ENCODE data around the gene PMP22.

The PMP22 gene

DNA sequence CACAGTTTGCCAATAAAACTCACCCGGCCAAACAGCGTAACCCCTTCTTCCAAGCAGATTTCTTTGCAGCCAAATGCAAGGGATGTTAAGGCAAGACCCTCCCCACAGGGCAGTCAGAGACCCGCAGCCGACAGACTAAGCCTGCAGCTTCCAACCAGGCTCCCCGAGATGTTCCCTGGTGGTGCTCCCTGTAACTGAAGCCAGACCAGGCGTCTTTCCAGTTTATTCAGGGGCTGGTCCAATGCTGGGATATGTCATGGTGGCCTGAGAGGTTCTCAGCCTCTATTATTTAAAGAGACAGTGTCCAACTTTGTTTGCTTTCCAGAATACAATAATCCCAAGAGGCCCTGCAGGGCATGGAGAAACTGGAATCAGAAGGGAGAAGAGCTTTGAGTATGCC lies at the start of gene PMP22:
TSS of gene PMP22 (minus strand) at position 196 of the 400 bp plus-strand sequence. CDS start 4,599 bp downstream, outside the sequence.
- FAIRE-seq, result no peak

DNA sequence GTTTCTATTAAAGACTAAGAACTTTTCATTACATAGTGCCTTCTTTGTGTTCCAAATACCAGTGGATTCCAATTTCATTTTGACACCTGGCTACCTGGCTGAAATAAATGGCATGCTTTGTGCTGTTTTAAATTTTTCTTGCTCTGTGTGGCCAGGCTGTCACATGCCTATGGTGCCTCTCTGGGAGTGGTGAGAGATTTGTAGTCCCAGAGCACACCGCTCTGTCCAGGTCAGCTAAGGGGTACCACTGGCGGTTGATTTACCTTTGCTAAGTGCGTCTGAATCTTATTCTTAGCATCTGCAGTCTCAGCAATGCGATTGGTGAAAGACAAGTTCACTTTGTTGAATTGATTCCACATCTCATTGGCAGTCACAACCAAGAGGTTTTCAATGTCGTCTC lies 46.9 kb upstream of the PMP22 start:
- no peak for FAIRE-seq

DNA sequence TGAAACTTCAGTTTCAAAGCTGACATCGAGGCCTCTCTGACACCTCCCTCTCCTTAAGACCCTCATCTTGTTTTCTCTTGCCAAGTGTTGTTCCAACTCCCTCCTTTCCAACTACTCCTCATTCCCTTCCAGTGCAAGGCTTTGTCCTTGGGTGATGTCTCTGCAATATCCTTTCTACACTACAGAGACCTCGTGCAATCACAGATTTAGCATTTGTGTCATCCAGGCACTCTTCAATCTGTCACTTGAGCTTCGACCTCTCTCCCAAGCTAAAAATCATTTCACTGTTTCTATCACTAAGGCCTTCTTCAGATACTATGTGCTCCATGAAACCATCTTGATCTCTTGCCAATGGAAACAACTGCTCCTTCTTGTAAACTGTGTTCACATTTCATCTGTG lies 44.7 kb upstream of the PMP22 start:
- FAIRE-seq, result no peak

DNA sequence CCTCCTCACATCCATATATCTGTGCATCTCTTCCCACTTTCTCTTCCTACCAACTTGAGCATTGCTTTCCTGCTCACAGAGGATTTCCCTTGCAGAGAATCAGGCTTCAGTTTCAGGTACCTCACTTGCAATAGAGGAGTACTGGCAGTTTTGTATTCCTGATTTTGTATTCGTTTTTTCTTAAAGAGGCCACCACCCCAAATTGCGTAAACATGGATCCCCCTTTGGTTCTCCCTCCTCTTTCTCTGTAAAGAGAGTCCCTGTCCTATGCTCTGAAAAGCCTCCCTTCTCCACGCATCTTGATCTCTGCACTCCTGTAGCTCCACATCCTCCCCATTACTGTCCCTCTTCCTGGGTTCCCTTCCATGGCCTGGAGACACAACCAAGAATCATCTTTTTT lies 44.1 kb upstream of the PMP22 start:
- FAIRE-seq, result no peak

DNA sequence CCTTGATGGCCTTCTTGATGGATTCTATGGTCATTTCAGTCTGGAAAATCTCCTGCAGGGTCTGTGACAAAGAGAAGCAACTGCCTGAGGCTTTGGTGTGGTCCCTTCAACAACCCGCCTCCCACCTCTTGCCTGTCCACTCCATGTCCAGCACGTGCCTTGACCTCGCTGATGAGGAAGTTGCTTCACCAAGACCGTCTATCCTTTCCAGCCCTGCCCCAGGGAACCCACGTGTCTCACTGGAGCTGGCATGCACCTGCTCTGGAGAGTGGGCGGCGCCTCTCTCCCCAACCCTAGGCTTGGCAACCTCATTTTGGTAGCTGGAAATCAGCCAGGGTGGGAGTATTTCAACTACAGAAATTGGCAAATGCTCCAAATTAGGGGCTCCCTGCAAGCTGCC lies 43.6 kb upstream of the PMP22 start:
- no peak for FAIRE-seq

DNA sequence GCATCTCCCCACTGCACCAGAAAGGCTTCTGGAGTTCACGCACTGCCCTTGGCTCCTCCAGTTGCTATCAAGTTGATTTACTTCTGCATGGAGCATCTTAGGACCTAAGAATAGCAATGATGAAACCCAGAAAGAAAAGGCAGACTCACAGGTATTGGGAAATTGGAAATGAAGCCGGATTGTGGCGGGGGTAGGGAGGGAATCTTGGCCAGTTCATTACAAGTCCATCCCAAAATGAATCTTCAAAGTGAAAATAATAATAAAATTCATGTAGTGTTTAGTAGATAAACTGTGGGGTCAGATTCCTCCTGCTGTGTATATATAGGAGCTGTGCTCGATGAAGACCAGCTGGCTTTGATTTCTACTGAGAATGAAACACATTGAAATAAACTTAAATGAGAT lies 42.6 kb upstream of the PMP22 start:
- no peak for FAIRE-seq

DNA sequence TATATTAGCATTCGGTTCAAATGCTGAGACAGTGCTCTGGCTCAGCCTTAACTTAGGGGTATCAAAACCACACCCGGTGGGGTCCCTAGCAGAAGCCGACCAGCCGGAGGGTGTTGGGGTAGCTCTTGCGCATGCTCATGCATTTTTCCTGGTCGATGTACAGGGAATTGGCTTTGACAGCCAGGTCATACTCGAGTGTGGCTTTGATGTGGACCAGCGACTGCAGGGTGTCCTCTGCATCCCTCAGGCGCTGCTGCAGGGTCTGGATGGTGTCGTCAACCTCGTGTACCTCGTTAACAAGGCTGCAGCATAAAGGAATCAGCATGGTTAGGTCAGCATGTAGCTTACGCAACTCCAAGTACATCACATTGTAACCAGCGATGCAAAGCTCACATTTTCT lies 38.7 kb upstream of the PMP22 start:
- FAIRE-seq, result no peak

DNA sequence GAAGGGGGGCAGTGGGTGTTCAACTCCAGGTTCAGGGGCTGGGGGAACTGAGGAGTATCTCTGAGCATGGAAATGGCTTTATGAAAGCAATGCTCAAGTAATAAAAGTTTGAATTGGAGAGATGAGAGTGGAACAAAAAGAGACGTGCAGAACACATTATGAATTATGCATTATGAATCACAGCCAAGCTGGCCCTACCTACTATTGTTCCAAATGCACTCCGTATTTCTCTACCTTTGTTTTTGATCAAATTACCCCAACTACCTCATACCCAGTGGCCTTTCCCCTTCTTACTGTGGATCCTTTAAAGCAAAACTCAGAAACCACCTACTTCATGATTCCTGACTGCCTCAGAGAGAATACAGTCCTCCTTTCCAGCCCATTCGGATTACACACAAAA lies 38.1 kb upstream of the PMP22 start:
- no peak for FAIRE-seq

DNA sequence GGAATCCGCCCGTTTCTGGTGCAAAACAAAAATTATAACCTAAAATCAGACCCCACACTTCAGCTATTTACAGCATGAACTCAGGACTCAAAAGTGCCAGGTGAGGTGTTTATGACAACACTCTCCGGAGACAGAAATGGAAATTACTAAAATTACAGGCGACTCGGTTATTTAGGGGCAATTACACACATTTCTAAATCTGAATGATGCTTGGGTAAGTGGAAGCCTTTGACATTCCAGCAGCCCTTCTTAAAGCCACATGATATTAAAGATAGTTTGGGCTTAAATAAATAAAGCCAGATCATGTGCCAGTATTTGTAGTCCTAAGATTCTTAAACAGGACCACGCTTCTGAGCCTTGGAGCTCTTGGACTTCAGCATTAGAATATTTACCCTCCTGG lies 36.7 kb upstream of the PMP22 start:
- no peak for FAIRE-seq

DNA sequence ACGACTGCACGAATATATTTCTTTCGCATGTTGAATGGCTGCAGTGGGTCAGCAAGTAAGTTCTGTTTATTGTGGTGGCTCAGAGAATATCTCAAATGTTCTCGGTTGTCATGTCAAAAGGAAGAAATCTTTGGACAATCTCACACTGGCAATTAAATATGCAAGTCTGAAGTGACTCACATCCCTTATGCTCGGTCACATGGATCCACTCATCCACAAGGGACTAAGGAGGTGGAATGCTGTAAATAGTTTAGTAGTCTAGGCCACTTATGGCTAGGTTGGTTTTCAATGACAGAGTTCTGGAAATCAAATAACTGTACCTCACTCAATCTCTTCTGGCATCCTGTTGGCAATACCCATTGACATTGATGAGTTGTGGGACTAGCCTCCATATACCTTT lies 33.0 kb upstream of the PMP22 start:
- FAIRE-seq, result no peak

DNA sequence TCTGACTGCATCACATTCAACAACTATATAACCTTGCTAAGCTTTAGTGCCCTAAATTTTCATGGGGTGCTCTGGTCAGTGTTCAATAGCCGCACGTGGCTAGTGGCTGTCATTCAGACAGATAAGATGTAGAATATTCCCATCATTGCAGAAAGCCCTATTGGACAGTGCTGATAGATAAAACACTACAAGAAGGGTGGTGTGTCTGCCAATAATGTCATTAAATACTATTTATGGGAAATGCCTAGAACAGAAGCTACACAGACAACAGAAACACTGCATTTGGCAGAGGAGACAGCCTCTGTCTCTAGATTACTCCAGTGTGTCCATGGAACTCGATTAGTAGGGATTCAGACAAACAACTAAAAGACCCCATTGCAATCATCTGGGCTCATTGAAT lies 28.4 kb upstream of the PMP22 start:
- FAIRE-seq, result no peak

DNA sequence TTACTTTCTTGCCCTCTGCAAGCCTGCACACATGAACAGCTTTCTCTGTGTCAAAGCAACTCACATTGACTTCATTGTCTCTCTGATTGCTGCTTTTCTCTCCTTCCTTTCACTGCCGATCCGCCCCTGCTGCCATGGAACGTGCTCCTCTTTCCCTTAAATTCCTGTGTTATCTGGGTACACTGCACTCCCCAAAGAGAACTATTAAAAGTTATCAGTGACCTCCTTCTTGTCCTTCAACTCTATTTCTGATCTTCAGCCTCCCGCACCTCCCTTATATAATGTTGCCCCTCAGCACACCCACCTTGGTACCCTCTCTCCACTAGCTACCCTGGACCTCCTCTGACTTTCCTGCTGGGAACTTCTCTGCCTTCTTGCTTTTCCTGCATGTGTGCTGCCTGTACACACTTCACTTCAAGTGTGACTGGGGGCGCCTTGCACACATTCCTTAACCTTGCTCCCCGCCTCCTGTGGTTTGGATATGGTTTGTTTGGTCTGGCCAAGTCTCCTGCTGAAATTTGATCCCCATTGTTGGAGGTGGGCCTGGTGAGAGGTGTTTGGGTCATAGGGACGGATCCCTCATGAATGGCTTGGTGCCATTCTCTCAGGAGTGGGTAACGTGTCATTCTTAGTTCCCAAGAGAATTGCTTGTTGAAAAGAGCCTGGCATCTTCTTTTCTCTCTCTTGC lies 26.7 kb upstream of the PMP22 start:
- no peak for FAIRE-seq

DNA sequence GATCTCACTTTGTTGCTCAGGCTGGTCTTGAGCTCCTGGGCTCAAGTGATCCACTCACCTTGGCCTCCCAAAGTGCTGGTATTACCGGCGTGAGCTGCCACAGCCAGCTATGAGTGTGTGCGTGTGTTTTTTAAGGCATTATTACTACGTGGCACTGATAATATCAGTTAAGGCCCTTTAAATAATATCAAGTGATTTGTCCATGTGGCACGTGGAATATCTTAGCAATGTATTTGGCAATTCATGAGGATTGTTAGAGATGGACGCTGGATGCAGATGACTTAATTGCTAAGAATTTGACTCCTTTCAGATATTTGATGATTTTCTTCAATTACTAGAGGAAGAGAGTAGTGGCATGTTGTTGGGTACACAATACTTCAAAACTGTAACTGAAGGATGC lies 25.5 kb upstream of the PMP22 start:
- FAIRE-seq, result no peak

DNA sequence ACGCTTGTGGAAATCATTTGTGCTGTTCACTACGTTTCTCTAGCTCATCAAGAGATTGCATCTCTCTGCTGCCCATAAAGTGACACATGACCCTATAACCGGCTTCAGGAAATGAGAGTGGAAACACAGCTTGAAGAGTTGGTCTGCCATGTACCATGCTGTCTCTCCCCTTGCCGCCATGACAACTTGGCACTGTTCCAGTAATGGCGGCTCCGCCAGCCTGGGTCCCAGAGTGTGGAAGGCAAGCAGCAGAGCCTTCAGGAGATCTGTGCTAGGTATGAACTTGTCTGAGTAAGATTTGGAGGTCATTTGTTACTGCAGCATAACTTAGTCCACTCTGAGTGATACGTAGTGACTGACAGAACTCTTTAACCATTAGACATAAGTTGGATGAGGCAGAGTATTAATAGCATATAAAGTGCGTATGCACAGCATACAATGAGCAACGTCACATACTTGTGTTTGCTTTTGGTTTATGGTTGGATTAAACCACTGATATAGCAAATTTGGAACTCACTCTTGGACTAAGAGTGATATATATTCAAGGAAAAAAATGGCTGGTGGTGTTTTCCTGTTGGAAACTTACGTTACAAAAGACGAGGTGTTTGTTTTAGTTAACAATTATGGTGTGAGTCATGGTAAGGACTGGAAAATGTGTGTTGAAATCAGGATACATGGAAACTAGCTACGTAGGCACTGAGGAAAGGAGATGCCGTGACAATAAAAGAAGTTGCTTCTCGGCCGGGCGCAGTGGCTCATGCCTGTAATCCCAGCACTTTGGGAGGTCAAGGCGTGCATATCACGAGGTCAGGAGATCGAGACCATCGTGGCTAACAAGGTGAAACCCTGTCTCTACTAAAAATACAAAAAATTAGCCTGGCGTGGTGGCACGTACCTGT lies 24.4 kb upstream of the PMP22 start:
- no peak for FAIRE-seq

DNA sequence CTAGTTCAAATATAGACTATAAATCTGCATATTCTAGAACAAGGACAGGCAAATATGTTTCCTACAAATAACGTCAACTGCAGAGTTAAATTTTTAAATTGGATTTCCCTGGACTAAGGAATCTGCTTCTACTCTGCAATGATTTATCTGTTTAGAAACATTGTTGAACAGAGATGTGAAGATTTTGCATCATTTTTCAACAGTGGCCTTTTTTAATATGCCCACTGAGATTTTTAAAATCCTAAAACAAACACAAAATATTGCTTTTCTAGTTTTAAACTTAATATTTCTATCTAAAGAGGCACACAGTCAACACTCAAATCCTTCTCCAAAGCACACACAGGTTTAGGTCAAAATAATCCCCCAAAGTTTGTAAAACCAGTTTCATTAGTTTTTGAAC lies 23.7 kb upstream of the PMP22 start:
- no peak for FAIRE-seq

DNA sequence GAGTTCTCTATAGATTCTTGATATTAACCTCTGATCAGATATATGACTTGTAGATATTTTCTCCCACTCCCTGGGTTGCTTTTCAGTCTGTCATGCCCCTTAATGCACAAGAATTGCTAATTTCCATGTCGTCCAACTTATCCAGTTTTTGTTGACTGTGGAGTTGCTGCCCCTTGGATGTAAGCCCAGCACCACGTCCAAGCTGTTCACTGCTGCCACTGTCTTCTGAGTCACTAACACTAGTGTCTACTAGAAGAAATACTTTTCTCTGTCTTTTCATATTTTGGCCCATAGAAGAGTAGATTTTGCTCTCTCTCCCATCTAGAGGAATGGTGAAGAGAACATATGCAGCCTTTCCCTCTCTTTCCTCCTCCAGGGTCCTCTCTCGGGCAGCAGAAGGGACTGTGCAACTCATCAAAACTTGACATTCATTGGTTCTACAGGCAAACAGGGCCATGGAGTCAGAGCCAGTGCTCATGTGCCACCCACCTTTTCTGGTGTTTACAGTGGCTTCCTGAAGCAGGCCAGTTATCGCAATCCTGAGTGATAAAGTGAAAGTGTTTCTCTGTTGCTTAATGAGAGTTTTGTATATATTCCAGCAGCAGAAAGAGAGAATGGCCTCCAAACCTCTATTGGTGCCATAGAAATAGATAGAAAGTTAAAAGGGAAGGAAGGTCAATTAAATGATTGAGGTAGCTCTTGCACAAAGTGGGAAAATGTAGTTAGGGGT lies 22.6 kb upstream of the PMP22 start:
- FAIRE-seq, result no peak

DNA sequence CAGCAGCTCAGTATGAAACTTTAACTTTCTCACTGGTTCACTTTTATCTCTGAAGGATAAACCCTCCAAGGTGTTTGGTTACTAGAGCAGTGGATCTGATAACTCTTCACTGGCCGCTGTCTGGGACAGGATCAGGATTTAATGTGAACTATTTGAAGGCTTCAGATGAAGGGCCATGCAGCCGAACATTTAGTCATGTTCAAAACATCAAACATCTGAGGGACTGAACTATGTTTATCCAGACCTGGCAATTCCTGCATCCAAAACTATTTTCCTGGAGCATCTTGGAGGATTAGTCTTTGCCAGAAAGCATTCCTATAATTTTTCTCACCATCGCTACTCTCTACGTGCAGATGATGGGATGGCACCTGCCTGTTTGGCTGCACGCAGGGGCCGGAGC lies 20.3 kb upstream of the PMP22 start:
- FAIRE-seq, result no peak

DNA sequence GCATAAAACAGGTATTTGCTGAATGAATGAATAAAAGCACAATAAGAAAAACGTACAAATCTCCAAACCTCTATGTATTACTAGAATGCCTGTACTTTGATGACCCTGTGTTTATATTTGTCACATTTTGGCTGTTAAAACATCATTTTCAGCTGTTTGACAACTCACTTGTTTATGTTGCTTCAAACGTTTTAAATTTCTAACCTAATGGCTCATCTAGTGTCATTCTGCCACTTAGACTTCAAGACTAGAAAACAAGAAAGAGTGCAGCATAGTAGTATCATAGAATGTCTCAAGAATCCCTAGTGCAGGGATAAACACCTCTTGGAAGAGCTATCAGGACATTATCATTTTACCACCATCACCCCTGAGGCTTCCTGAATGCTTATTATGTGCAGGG lies 19.4 kb upstream of the PMP22 start:
- FAIRE-seq, result no peak

DNA sequence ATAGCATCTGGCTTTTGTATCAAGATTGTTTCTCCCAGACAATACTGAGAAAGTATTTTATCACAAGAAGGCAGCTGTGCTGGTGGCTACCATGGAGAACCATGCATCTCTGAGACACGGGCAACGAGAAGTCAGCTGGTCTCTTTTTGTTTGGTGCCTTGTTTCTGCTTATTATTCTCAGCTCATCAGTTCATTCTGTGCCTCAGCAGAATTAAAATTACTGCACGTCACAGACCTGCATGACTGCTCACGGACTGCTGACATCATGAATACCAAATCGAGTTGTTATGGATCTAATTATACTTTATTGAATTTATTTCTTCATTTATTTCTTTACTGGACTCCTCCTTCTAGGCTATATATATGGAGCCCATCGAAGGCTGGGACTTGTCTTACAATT lies 19.0 kb upstream of the PMP22 start:
- no peak for FAIRE-seq

DNA sequence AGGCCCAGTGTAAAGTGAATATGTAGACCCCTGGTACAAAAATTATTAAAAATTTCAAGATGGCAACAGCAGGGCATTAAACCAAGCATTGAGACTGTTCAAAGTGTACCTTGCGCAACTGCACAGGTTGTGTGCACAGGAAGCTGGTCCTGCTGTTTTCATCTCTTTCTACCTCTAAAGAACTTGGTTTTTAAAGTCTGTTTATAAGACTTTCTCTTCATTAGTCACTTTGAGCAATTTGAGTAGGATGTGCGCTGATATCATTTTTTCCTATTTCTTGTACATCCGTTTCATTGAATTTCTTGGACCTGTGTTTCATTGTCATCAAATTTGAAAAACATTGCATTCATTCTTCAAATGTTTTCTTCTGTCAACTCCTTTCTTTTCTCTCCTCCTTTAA lies 16.8 kb upstream of the PMP22 start:
- FAIRE-seq, result no peak

DNA sequence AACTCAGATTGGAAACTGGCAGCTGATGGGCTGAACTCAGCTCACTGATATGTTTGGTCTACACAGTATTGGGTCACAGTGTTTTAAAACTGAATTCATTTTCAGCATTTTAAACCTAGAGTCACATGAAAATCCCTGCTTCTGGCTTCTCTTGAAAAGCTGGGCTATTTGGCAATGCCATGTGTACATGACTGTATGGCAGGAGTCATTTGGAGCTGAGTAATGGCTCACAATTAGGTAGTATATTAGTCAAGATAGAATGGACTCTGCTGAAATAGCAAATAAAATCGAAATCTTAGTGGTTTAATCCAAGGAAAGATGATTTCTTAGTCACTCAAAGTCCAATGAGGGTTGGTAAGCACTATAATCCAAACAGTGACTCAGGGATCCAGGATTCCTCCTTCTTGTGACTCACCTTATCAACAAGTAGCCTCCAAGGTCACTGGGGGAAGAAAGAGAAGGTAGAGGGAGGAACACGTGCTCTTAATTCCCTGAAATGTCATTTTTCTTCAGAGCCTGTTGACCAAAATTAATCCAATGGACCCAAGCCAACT lies 13.9 kb upstream of the PMP22 start:
- no peak for FAIRE-seq

DNA sequence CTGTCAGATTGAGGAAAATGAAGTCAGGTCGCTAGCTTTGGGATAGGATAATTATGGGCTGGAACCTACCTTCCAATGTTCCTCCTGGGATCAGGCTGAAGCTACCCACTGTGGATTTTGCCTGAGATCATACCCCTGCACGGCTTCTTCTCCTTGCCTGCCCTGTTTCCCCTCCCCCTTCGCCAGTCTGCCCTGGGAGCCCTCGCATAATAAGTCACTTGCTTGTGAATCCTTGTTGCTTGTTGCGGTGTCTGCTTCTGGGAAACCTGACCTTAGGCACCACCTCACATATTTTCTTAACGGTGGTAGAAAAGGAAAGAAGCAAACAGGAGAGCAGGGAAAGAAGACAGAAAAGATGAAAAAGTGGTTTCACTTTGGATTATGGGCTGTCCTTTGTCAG lies 13.3 kb upstream of the PMP22 start:
- FAIRE-seq, result no peak

DNA sequence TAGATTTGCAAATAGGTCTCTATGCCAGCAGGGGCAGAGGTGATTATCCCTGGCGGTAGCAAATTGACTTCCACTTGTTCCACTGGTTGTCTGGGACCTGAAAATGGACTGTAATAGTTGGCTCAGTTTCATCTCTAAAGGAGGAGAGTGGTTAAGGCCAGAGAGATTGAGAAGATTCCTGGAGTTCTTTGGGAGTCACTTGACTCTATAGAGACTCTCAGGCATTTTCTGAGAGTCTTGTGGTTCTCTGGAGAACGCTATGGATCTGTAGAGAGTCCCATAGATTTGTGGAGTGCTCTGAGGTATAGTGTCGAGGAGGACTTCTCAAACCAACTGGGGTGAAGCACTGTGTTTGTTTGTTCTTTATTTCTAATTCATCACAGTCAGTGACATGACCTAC lies 8.9 kb upstream of the PMP22 start:
- FAIRE-seq, result no peak
